ENCODE data around the gene RENBP. TPM values are rescaled to one million over a fixed set of nuclear protein-coding genes. Genes with fewer than 3 reads are reported as not detected.

The RENBP gene
- total RNA-seq, 2 donors from 2014 or later, result 0.66 to 6.0 TPM

DNA sequence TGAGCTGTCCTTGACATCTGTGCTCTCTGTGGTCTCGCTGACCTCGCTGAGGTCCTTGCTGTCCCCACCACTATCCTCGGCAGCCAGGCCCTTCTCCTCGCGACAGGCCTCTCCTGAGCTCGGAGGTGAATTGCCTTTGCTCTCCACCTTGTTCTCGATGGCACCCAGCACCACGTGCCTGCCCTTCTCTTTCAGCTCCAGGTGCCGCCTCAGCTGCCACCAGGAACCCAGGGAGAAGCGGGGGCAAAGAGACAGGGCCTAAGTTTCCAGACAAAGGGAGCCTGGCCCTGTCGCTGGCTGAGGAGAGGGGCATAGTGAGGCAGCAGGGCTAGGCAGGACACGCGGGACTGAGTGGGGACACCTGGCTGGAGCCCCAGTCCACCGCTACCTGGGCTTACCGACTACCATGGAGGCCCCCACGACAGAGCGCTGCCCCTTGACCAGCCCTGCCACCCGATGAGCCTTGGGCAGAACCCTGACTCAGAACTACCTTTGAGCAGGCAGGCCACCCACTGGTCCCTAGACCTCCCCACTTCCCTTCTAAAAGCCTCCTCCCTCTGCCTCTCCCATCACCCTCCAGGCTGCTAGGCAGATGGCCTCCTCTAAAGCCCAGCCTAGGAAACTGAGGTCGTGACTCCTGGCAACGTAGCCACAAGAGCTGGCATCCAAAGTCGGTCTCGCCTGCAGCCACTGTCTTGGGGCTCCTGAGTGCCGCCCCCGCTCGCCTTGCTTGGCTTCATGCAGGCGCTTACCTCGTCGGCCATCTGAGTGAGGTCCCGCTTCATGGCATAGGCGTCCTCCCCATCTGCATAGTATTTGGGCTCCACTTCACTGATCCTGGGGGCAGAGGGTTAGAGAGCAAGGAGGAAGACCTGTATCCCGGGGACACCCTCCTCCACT is 14.2 kb downstream of the RENBP start:
- intact Hi-C loops (cut with DNase I), result no loop called here
- no peak overlapping the region for H3K4me3 ChIP-seq
- DNase-seq (no peak), ATAC-seq (no peak)
- no peaks in the 10 kb centered on the region for H3K9me3 ChIP-seq
- no peak overlapping the region for H3K27ac ChIP-seq
- TF ChIP-seq POLR2A (IDR thresholded peaks at IDR 0.05), result no peak
- TF ChIP-seq, protein P1, sequence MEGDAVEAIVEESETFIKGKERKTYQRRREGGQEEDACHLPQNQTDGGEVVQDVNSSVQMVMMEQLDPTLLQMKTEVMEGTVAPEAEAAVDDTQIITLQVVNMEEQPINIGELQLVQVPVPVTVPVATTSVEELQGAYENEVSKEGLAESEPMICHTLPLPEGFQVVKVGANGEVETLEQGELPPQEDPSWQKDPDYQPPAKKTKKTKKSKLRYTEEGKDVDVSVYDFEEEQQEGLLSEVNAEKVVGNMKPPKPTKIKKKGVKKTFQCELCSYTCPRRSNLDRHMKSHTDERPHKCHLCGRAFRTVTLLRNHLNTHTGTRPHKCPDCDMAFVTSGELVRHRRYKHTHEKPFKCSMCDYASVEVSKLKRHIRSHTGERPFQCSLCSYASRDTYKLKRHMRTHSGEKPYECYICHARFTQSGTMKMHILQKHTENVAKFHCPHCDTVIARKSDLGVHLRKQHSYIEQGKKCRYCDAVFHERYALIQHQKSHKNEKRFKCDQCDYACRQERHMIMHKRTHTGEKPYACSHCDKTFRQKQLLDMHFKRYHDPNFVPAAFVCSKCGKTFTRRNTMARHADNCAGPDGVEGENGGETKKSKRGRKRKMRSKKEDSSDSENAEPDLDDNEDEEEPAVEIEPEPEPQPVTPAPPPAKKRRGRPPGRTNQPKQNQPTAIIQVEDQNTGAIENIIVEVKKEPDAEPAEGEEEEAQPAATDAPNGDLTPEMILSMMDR (IDR thresholded peaks at IDR 0.05), result no peak
- no peaks in the 10 kb centered on the region for H3K27me3 ChIP-seq
- no peaks in the 10 kb centered on the region for H3K36me3 ChIP-seq (replicated peaks in 1 of 2; ENCODE audit: insufficient read depth in 1 of 2, low read depth in 2 of 2)
- WGBS, 2 donors, result 86 to 88% methylated on average over 6 to 13 of the region's 31 CpGs
- H3K4me1 ChIP-seq, result peaks cover 30% of the 10 kb centered on the region

DNA sequence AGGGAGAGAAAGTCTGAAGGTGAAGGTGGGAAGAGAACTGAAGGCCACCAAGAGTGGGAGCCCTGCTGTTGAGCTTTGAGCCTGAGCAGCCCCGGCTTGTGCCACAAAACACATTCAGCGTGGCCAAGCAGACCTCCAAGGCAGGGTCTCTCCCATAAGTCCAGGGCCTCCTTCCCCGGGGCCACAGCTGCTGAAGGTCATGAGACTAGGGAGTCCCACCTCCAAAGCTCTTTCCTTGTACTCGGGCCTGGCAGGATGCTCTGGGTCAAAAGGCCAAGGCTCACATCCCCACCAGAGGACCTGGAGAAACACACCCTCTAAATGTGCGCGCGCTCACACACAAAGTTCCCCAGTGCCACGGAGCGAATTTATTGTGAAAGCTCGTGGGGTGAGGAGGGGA is 14.9 kb downstream of the RENBP start:
- ATAC-seq, result no peak
- TF ChIP-seq, protein P1 (IDR thresholded peaks at IDR 0.05), result no peak
- no peak for TF ChIP-seq POLR2A (IDR thresholded peaks at IDR 0.05)
- intact Hi-C loops (cut with DNase I), result no loop called here
- H3K27me3 ChIP-seq, result no peaks in the 10 kb centered on the region
- H3K4me1 ChIP-seq, result peaks cover 30% of the 10 kb centered on the region
- H3K4me3 ChIP-seq, result no peak overlapping the region
- H3K36me3 ChIP-seq (replicated peaks in 1 of 2; ENCODE audit: insufficient read depth in 1 of 2, low read depth in 2 of 2), result no peaks in the 10 kb centered on the region
- peak overlapping the region in 1 of 4 donors; percentile 95 for H3K27ac ChIP-seq
- no peaks in the 10 kb centered on the region for H3K9me3 ChIP-seq
- no peak for DNase-seq
- 66 to 74% methylated on average over 3 to 7 of the region's 10 CpGs for WGBS, 2 donors

DNA sequence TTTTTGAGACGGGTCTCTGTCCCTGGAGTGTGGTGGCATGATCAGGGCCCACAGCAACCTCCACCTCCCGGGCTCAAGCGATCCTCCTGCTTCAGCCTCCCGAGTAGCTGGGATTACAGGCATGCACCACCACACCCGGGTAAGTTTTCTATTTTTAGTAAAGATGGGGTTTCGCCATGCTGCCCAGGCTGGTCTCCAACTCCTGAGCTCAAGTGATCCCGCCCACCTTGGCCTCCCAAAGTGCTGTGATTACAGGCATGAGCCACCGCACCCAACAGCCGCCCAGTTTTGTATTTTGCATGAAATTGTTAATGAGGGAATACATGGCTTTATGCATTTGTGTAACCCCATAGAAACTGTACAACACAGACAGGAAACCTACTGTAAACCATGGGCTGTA is 15.6 kb downstream of the RENBP start:
- H3K4me3 ChIP-seq, result no peak overlapping the region
- TF ChIP-seq, protein P1 (IDR thresholded peaks at IDR 0.05), result no peak
- no peak for TF ChIP-seq POLR2A (IDR thresholded peaks at IDR 0.05)
- no peaks in the 10 kb centered on the region for H3K36me3 ChIP-seq (replicated peaks in 1 of 2; ENCODE audit: insufficient read depth in 1 of 2, low read depth in 2 of 2)
- H3K27me3 ChIP-seq, result no peaks in the 10 kb centered on the region
- 0 to 12% methylated on average over 3 to 9 of the region's 9 CpGs for WGBS, 2 donors
- ATAC-seq, result no peak
- peak overlapping the region in 3 of 4 donors; percentile 17 to 96 (median 95) for H3K27ac ChIP-seq
- peaks cover 26% of the 10 kb centered on the region for H3K4me1 ChIP-seq
- no peak for DNase-seq
- intact Hi-C loops (cut with DNase I), result no loop called here
- H3K9me3 ChIP-seq, result no peaks in the 10 kb centered on the region

DNA sequence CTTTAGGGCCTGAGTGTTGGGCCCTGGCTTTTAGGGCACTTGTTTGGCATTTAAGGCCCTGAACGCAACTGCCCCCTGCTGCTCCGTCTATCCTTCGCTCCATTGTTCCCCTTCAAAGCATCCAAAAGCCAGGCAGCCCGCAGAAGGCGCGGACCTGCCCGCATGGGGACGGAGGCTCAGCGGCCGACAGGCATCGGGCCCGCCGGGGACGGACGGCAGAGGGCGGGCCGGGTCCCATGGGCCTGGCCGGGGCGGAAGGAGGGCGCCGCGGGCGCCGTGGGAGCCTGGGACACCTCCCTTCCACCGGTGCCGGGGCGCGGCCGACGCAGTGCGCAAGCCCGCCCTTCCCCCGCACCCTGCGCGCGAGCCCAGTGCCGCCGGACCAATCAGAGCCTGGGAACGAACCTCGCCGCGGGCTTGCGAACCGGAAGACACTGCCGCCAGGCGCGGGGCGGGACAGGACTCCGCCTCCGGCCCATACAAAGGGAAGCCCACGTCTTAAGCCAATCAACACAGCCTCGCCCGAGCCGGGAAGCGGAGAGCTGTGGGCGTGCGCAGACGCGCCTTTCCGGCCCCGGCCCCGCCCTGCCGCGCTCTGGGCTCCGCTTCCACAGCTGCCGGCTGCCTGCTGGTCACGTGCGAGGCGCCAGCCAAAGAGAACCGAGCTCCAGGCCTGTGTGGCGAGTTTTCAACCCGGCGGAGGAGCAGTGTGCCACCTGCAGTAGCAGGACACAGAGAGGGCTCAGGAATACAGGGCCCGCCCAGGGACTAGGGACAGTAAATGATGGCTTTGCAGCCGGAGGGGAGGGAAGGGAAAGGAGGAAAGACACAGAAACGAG is 16.3 kb downstream of the RENBP start:
- DNase-seq (peak; percentile 94 to 97 (median 96)), ATAC-seq (peak; percentile 95)
- no peaks in the 10 kb centered on the region for H3K36me3 ChIP-seq (replicated peaks in 1 of 2; ENCODE audit: insufficient read depth in 1 of 2, low read depth in 2 of 2)
- H3K9me3 ChIP-seq, result no peaks in the 10 kb centered on the region
- no peaks in the 10 kb centered on the region for H3K27me3 ChIP-seq
- peak overlapping the region; percentile 76 to 96 (median 88) for H3K27ac ChIP-seq
- TF ChIP-seq, protein P1 (IDR thresholded peaks at IDR 0.05), result peak in 1 of 7 experiments; percentile 11
- peak; percentile 78 to 81 (median 80) for TF ChIP-seq POLR2A (IDR thresholded peaks at IDR 0.05)
- intact Hi-C loops (cut with DNase I), result no loop called here
- peaks cover 26% of the 10 kb centered on the region for H3K4me1 ChIP-seq
- H3K4me3 ChIP-seq, result peak overlapping the region in 1 of 2 donors; percentile 6
- WGBS, 2 donors, result 0% methylated on average over 16 to 40 of the region's 76 CpGs

All from body of pancreas (tissue), 4 donors.